Fibroblast of skin of right biceps (primary cell): ENCODE measurements around the gene HGS.

Experiments used
- DNase-seq: peaks from one replicate; pipeline ENCODE4 v3.0.0-alpha.2; 2013

The HGS gene

DNA sequence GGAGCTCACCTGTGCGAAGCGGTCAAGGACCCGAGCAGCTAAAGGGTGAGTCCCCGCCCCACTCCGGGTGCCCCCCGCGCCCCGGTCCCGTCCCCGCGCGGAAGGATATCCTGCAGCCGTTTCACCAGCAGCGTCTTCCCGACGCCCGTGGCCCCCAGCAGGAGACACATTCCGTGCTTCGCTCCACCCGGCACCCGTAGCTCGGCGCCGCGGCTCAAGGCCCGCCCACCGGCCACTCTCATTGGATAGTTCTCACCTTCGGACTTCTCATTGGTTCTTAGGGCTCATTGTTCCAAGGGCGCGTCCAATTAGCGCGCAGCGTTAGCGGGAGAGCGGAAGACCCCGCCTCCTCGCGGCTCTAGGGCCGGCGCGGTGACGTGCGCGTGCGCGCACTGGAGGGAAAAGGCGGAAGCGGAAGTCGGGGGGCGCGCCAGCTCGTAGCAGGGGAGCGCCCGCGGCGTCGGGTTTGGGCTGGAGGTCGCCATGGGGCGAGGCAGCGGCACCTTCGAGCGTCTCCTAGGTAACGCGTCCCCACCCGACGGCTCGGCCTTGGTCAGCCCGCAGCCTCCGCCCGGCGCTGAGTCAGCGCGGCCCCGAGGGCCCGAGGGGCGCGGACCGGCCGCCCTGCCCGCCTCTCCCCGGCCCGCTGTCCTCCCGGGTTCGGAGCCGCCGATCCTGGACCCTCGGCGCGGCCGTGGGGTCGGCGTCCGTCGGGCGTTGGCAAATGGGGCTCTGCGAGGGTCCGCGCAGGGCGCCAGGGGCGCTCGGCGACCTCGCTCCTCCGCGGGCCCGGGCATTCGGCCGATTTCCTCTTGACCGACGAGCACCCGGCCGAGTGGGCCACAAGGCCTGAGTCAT is at the start of gene HGS, which contains the start of gene ARL16:
HGS (plus strand) TSS at position 428 of the 858 bp plus-strand sequence; CDS start at position 484, 56 bp downstream.
ARL16 (minus strand) TSS at position 214 of the 858 bp plus-strand sequence; CDS start at position 170, 44 bp downstream.
- peak; percentile 99 for DNase-seq

- no peak for DNase-seq
These were observed 48.4 kb upstream of the HGS start for GRCh38 chr17:81635431-81635830.

DNA sequence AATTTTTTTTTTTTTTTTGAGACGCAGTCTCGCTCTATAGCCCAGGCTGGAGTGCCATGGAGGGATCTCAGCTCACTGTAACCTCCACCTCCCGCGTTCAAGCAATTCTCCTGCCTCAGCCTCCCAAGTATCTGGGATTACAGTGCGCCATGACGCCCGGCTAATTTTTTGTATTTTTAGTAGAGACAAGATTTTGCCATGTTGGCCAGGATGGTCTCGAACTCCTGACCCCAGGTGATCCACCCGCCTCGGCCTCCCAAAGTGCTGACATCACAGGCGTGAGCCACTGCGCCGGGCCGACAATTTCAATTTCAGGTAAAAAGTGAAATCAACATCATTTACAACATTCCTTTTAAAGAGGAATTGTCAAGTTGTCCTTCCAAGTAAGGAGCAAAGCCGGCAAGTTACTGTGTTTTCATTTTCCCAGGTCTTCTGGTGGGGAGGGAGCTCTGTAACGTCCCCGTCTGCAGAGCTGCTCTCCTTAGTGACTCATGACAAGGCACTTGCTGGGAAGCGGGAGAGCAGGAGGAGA is 47.8 kb upstream of the HGS start:
- peak; percentile 58 for DNase-seq

DNA sequence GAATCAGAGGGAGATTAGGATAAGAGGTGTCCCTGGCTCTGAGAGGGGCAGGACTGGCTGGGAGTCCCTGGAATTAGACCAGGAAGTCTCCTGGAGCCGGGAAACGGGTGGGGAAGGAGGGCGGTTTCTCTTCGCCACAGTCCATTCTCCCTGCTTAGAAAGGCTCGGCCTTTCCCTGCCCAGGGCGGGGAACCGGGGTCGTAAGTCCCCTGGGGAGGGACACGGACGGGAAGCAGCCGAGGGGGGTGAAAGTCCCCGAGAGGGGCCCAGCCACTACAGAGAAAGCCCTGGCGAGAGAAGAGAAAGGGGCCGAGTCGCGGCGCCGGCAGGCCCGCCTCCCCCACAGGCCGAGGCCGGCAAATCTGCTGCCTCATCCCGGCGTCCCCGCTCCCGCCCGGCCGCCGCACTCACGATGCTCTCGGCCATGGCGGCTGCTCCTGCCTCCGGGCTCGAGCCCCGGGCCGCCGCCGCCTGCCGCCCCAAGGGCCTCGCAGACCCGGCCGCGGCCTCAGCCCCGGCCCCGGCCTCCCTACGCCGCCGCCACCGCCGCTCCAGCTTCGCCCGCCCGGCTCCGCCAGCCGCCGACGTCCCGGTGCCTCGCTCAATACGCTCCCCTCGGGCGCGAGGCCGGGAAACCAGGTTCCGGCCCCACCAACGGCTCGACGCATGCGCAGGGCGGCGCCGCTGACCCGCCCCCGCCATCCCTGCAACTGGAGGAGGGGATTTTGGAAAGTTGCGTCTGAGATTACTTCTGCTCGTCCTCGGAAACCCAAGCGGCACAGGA is 47.1 kb upstream of the HGS start, which contains the start of the genes NPLOC4 and TSPAN10:
NPLOC4 (minus strand) TSS at position 608 of the 784 bp plus-strand sequence; CDS start at position 426, 182 bp downstream.
TSPAN10 (plus strand) TSS at position 692 of the 784 bp plus-strand sequence. CDS start 5,217 bp downstream, outside the sequence.
- DNase-seq: peak; percentile 85

GRCh38 chr17:81638683-81639082 is 45.1 kb upstream of the HGS start:
- DNase-seq: no peak

DNA sequence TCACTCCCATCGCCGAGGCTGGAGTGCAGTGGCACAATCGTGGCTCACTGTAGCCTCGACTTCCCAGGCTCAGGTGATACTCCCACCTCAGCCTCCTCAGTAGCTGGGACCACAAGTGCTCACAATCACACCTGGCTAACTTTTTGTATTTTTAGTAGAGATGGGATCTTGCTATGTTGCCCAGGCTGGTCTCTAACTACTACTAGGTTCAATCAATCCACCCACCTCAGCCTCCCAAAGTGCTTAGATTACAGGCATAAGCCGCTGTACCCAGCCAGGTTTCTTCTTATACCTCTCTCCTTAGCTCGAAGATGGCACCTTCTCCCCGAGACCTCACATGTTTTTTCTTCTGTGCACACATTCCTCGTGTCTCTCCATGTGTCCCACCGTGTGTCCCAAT is 43.8 kb upstream of the HGS start:
- no peak for DNase-seq

DNA sequence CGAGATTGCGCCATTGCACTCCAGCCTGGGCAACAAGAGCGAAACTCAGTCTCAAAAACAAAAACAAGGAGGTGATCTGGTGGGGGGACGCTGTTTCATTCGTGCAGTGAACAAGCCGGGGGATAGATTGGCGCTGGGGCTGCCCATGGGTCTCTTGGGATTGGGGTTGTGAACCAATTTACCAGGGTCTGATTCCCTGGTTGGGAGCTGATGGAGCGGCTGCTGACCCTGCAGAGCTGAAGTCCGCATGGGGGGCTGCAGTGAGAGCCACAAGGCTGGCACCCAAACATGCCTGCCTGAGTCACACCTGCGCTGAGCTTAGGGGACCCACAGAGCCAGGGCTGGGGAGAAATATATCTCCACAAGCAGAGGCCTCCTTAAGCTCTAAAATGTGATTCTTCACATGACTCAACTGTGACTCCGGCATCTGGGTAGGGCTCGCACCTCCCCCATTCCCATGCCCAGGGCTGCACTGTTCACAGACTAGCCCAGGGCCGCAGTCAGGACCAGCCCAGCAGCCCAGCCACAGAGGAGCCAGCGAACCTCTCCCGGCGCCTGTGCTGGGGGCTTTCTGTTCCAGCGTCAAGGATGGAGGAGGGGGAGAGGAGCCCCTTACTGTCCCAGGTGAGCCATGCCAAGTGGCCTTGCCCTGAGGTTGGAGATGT is 41.9 kb upstream of the HGS start:
- peak; percentile 78 for DNase-seq

- DNase-seq: no peak
These were observed 39.3 kb upstream of the HGS start for GRCh38 chr17:81644496-81644895.

GRCh38 chr17:81644976-81645952 is 38.5 kb upstream of the HGS start:
- DNase-seq: no peak

- no peak for DNase-seq
These were observed 36.8 kb upstream of the HGS start for GRCh38 chr17:81646869-81647600.

DNA sequence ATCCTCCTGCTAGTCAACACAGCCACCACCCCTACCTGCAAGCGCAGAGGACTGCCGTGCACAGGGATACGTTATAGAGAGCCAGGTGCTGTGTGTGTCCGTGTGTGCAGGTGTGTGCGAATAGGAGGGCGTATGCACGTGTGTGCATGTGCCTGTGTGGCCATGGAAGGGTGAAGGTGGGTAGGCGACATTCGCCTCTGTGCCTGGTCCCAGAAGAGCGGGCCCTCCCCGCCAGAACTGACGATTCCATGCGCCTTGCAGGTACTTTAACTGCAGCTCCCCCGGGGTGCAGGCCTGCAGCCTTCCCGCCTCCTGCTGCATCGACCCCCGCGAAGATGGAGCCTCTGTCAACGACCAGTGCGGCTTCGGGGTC is 36.2 kb upstream of the HGS start:
- no peak for DNase-seq

- no peak for DNase-seq
These were observed 35.7 kb upstream of the HGS start for GRCh38 chr17:81648013-81648706.

DNA sequence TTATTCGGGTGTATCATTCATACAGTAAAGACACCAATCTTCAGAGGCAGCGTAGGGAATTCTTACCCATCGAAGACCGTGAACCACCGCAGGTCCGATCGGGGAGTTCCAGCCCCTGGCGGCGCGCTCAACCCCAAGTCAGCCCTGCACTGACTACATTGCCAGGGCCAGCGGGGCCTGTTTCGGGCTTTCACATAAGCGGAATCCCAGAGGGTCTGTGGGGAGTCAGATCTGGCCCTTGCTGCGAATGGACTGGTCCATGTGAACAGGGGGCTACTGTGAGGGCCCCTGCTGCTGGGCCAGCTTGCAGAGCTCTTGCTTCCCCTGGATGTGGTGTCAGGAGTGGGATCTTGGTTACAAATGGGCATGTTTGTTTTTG is 35.1 kb upstream of the HGS start:
- DNase-seq: no peak

GRCh38 chr17:81650951-81651350 is 32.9 kb upstream of the HGS start:
- no peak for DNase-seq

DNA sequence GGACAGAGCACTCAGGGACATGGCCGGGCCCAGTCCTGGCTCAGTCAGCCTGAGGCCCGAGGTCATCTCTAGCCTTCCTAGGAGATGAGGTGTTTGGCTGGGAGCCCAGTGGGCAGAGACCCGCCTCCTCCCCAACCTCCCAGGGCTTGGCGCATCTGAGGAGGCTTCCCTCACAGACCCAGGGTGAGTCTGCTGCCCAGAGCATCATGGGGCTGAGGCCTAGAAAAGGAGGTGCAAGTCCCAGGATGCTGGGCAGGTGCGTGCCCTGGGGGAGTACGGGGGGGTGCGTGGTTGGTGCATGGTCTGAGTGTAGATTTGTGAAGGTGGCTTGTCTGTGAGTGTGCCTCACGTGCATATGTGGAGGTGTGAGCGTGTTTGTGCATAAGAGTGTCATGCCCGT is 32.1 kb upstream of the HGS start:
- peak; percentile 81 for DNase-seq

DNA sequence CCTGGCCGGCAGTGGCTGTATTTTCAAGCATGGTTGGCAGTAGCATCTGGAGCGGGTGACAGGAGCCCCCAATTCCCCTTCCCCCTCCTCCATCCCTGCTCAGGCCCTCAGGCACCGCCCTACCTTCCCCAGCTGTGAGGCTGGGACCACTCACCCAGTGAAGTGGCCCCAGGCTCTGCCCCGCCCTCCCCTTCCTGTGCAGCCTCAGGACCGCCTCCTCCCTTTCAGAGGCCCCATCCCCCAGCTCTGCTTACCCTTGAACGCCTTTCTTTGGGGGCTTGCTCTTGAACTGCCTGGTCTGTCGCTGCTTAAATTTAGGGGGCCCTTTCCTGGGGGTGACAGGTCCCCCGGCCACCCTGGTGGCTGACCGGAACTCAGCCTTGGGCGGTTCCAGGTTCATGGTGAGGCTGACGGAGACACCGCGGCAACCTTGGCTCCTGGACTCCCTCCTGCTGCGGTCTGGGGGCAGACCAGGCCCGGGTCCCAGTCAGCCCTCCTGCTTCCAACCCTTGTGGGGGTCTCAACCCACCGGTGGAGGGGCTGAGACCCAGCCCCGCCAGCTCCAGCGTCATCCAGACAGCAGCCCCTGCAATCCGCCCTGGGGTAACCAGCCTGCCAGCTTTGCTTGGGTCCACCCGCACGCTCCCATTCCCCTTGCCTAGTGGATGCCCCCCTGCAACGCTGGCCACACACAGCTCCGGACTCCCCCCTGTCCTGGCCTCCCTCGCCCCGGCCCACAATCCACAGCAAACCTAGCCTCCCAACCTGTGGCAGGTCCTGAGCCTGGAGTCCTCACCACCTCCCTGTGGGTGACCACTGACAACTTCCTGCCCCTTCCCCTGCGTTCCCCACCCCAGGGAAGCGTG is 30.7 kb upstream of the HGS start:
- DNase-seq: no peak

GRCh38 chr17:81655378-81656117 is 28.3 kb upstream of the HGS start:
- DNase-seq: no peak

- no peak for DNase-seq
These were observed 27.6 kb upstream of the HGS start, which contains the start of gene PDE6G for GRCh38 chr17:81656118-81656743. PDE6G (minus strand) TSS chr17:81656542; CDS start chr17:81653305, 3,237 bp downstream.
